Forelimb muscle (tissue), 1 donor: ENCODE results near the gene ESPNL. TPM values are rescaled to one million over a fixed set of nuclear protein-coding genes. Genes with fewer than 3 reads are reported as not detected.

Experiments used
- DNase-seq: peaks from one replicate; pipeline ENCODE4 v3.0.0-alpha.2; 2013; ENCODE audit warnings: low read depth
- polyA plus RNA-seq: library from polyadenylated mRNA; unstranded; fragments of 120-200 nt; gene quantifications from one replicate; pipeline ENCODE4 v1.2.1, GENCODE V29; 2013; ENCODE audit not compliant: insufficient read length

The ESPNL gene
- polyA plus RNA-seq, 1 donor = 2.6 TPM

GRCh38 chr2:238142382-238143205 is 42.5 kb downstream of the ESPNL start:
- no peak for DNase-seq

DNA sequence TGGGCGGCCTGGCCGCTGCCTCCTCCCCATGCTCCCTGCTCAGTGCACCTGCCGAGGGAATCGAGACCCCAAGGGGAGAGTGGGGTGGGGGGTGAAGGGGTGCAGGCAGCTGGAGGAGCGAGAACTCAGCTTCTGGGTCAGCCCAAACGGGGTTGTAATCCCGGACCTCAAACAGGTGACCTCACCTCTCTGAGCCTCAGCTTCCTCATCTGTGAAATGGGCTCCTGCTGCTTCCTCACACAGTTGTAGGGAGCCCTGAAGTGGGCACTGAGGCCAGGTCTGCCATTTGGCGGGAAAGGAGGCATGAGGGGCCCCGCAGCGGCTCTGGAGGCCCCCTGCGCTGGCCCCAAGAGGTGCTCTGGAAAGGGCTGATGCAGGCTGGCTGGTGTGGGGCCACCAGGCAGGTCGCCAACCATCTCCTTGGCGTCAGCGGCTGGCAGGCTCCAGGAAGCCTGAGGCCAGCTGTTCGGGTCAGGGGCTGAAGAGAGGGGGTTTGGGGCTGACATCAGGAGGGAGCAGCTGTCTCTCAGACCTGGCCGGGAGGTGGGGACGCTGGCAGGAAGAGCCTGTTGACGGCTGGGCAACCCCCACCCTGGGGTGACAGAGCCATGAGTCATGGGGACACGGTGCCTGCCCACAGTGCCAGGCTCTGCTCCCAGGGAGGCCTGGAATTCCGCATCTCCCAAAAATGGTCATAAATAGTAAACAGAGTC is 43.3 kb downstream of the ESPNL start:
- no peak for DNase-seq

DNA sequence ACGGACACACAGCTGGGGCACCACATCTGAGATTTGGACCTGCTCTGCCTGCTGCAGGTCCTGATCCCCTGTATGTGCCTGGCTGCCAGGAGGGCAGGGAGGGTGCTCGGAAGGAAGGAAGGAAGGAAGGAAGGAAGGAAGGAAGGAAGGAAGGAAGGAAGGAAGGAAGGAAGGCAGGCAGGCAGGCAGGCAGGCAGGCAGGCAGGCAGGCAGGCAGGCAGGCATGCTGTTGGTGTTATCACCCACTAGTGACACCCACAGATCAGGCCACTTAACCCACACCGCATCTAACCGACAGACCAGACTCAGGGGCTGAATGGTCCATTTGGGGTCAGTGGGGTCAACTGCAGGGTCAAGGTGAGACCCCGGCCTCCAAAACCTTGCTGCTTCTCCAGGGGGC is 44.1 kb downstream of the ESPNL start:
- DNase-seq = no peak

- no peak for DNase-seq
These were observed 44.9 kb downstream of the ESPNL start for GRCh38 chr2:238145046-238145445.

DNA sequence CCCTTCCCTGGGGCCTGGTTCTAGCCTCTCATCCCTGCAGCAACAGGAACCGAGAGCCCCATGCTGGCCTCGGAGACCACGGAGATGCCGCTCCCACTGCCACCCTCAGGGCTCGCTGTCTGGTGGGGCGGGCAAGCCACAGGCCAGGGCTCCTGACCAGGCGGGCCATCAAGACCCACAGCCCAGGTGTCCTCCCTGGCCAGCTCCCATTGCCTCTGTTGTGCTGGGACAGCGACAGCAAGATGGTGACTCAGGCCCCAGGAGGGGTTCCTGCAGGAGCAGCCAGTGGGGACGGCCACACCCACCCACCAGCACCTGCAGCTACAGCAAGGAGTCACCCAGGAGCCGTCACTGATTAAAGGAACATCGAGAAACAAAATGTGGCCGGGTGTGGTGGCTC is 45.7 kb downstream of the ESPNL start:
- DNase-seq = no peak

- DNase-seq = no peak
These were observed 46.9 kb downstream of the ESPNL start for GRCh38 chr2:238146884-238147544.

GRCh38 chr2:238148981-238149380 is 48.8 kb downstream of the ESPNL start:
- no peak for DNase-seq

DNA sequence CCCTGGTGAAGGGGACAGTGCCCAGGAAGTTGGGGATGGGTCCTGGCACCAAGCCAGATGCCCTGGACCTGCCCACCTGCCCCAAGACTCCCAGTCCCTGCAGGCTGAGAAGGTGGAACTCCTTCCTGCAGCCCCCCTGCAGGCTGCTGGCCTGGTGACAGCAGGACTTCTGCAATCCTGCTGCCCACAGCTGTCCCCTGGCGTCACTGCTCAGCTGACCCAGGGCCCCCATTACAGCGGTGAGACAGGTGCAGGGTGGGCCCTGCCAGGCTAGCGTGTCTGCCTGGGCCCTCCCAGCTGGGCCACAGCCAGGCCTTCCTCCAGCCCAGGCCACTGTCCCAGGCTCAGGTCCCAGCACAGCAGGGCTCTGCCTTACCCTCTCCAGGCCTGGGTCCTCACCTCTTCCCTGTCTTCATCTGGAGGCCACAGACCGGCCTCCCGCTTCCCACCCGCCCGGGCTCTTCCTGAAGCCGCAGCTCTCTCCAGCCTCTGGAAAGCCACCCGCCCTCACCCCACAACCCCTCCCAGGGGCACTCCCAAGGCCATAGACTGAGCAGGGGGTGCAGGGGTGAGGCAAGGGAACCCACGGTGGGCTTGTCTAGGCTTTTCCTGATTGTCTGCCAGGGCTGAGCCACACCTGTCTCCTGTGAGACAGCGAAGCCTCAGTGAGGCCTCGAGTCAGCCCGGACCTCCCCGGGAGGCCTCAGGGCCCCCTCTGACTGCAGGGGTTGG is 49.9 kb downstream of the ESPNL start:
- DNase-seq = no peak

GRCh38 chr2:238150686-238151085 is 50.5 kb downstream of the ESPNL start:
- DNase-seq = no peak

DNA sequence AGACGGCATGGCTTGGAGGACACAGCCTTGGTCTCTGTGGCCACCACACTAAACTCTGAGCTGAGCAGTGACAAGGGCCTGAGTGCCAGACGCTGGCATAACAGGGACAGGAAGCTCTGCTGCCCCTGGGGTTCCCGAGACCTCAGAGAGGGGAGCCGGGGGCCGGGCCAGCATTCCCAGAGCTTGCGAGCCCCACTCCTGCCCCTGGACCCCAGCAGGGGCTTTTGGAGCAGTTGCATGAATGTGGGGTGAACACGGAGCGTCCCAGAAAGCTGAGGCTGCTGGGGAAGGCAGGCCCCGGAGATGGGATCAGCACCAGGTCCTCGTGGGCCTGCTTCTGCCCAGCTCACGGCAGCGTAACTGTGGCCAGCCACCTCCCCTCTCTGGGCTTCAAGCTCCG is 51.1 kb downstream of the ESPNL start:
- DNase-seq = no peak

DNA sequence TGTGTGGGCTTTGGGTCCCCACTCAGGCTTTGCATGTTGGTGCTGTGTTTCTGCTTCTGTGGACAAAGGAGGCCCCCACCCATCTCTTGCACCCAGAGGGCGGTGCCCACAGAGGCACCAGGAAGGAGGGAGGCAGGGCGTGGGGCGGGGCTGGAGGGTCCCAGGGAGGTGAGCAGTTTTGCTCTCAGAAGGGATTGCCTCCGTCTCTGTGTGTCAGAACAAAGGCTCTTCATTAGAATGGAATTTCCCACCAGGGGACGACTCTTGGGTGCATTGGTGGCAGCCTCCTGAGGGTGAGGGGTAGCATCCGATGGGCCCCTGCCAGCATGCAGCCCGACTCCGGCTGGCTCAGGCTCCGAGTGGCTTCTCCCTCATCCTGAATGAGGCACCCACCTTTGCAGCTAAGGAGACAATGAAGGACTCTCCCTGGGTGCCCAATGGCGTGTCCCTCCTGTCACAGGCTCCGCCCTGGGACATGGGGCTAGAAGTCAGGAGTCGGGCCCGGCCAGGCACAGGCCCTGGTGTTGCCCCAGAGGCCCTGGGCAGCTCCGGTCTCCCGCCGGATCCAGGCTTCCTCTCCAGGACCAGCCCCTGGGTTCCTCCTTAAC is 51.6 kb downstream of the ESPNL start:
- DNase-seq = no peak

GRCh38 chr2:238152771-238153688 is 52.9 kb downstream of the ESPNL start:
- DNase-seq = no peak

DNA sequence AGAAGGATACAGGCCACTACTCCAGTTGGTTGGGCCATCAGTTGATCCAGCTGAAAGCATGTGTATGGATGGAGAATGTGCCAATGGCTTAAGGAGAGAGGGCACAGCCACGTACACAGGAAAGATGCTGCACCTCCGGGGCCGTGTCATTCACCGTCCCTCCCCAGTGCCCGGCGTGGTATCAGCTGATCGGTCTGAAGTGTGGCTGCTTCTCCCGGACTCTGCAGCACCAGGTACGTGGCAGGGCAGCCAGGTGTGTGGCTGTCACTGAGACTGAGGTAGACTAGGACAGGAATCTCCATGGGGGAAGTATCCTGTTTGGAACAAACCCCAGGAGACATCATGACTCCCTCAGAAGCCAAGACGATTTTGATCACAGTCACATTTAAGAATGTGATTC is 54.4 kb downstream of the ESPNL start:
- DNase-seq = no peak

DNA sequence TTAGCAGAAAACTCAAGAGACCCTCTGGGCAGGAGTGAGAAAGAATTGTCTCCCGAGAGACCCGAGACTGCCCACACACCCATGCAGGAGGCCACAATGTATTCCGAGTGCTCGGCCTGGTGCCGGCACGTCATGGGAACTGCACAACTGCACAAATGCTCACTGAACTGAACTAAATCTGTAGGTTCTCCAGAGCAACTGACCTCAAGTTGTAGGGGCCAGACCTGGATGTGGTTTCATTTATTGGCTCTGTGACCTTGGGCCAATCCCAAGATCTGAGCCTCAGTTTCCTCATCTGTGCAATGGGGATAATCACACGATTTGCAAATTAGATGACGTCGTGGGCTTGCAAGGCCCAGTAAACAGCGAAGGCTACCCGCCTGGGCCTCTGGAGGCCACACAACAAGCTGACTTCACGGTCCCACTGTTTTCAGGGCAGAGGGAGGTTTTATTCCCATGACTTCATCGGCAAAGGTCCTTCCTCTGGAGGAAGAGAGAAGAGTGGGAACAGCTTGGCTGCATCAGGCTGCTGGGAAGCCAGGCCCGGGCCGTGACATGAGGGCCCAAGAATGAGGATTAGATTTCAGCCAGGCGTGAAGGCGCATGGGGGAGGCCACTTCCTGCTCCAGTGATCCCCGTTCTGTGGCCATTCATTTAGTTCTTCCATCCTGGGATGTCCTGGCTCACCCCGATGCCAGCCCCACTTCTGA is 55.1 kb downstream of the ESPNL start:
- DNase-seq = no peak

DNA sequence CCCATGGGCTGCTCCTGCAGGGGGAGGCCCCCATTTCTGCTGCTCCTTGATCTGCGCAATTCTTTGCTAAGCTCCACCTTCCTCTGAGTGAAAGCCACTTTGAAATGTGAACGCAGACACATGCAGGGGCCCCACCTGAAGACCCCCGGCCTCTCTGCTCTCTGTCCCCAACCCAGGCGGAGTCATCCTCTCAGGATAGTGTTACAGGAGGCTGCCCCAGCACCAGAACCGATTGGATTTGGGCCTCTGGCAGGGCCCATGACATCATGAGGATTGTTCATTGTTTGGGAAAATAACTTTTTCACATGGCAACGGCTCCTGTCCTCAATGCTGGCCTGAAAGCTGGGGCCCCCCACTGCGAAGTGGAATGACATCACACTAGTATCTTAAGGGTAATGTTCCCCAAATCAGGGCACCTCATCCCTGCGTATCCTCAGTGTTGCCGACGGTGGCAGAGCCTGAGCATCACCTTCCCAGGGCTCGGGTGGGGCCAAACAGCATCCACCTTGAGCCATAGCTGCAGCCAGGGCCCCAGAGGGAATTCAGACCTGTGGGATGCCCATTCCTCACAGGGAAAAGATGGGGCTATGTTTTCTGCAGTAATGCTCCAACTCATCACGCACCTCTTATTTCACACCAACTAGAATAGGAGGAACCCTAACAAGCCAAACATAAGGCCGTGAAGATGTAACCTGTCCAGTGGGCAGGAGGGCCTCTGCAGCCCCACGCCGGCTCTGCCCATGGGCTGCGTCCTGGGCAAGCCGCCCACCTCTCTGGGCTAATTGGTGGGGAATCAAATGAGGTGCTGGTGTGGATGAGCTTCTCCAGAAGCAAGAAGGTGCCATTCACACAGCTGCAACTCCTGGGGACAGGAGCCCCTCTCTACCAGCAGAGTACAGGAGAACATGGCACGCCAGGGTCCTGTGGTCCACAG is 55.9 kb downstream of the ESPNL start:
- DNase-seq = no peak

DNA sequence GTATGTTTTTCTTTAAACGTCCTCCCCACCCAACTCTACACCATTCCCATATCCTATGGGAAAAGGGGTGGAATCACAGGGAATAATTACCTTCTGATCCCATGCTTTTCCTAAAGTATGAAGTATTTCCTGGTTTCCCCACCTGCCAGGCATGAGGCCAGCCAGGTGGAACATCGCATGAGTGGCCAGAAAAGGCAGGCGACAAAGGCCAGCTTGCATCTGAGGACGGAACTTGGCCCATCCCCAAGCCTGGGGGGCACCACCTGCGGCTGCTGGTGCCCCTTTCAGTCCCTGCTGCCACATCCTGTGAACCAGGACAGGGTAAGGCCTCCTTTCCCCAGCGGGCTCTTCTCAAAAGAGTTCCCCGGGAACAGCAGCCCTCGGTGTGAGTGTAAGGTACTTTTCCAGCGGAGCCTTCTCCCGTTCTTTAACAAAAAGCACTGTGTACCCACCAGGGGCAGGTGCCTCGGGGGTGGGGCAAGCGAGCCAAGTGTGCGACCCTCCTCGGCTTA is 57.4 kb downstream of the ESPNL start:
- DNase-seq = no peak

DNA sequence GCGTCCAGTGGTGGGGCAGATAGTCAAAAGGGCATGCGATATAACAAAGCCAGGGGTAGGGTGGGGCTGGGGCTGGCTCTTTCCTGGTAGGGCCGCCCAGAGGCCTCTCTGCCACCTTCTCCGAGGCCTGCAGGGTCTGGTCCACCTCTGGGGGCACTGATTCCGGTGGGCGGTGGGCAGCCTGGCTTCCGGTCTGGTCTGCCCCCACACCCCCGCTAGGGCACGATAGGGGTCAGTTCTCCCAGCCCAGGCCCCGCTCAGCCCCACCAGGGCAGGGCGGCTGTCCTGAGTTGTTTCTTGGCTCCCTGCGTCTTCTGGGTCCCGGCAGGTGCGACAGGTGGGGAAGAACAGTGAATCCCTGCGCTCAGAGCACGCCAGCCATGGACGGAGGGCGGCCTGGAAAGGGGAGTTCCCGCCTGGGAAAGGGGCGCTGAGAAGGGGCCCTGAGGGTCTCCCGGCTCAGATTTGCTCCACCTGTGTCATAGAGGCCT is 57.9 kb downstream of the ESPNL start:
- no peak for DNase-seq

DNA sequence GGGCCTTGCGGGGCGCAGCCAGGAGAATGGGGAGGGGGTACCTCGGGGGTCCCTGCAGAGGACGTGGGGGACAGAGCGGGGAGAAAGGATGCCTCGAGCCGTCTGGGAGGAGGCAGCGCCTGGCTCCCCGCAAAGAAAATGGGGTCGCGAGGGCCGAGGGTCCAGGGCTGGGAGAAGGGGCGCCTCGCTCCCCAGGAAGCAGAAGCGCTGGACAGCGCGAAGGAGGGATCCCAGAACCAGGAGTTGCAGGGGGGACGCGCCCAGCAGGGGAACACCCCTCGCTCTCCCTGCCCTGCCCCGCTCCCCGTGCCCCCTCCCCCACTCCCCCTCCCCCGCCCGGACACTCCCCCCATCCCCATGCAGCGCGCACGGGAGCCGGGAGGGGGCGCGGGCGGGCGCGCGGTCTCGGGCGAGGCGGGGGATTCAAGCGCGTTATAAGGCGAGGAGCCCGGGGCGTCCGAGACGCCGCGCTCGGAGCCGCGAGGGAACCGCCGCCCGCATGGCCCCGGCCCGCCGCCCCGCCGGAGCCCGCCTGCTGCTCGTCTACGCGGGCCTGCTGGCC is 58.5 kb downstream of the ESPNL start, which contains the start of gene ERFE:
Gene ERFE (plus strand): TSS at position 462 of the 562 bp plus-strand sequence. CDS start 38 bp downstream, at position 500.
- DNase-seq = no peak
